ENCODE data around the gene MEGF6.

DNA sequence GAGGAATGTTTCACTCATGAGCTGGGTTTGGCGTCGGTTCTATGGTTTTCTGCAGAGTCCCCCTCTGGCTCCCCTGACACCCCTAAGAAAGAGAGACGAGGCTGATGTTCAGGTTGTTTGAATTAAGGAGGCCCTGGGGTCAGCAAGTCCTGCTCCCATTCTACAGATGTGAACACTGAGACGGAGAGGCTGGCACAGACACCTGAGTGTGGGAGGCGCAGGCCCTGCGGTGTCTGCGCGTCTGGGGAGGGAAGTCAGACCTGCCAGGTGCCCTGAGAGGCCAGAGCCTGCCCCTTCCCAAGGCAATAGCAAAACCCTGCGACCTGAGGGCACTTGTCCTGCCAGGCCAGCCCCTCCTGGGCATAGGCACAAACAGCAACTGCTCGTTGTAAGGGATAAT is 47.7 kb downstream of the MEGF6 start:
- TF ChIP-seq, protein P1, sequence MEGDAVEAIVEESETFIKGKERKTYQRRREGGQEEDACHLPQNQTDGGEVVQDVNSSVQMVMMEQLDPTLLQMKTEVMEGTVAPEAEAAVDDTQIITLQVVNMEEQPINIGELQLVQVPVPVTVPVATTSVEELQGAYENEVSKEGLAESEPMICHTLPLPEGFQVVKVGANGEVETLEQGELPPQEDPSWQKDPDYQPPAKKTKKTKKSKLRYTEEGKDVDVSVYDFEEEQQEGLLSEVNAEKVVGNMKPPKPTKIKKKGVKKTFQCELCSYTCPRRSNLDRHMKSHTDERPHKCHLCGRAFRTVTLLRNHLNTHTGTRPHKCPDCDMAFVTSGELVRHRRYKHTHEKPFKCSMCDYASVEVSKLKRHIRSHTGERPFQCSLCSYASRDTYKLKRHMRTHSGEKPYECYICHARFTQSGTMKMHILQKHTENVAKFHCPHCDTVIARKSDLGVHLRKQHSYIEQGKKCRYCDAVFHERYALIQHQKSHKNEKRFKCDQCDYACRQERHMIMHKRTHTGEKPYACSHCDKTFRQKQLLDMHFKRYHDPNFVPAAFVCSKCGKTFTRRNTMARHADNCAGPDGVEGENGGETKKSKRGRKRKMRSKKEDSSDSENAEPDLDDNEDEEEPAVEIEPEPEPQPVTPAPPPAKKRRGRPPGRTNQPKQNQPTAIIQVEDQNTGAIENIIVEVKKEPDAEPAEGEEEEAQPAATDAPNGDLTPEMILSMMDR (IDR thresholded peaks at IDR 0.05; ENCODE audit: low read depth, low read length): no peak
- TF ChIP-seq EZH2phosphoT487 (IDR thresholded peaks at IDR 0.05; ENCODE audit: low read depth): no peak

Data from OCI-LY3 (cell line).